Activated CD8-positive, alpha-beta memory T cell treated with anti-CD3 and anti-CD28 coated beads for 36 hours (primary cell): ENCODE results near the gene APCDD1. TPM values are rescaled to one million over a fixed set of nuclear protein-coding genes. Genes with fewer than 3 reads are reported as not detected.

ENCODE experiments used
- CTCF ChIA-PET: fragments of 350-600 bp; sonication (Branson Sonifier 250); formaldehyde crosslinking; loops from one replicate; lab custom pipeline; 2021; ENCODE audit warnings: antibody characterized with exemption; lab: Charles Lee
- POLR2A ChIA-PET: fragments of 350-600 bp; sonication (Branson Sonifier 250); formaldehyde crosslinking; loops from one replicate; lab custom pipeline; 2021; ENCODE audit warnings: antibody characterized with exemption; lab: Charles Lee
- total RNA-seq, 2 experiments: library from RNA; stranded (reverse); gene quantifications; one replicate each; pipeline ENCODE4 v1.2.3, GENCODE V29; 2021

Gene APCDD1
- total RNA-seq, 2 experiments from 2014 or later, result not detected

GRCh38 chr18:10424585-10425307 is 29.7 kb upstream of the APCDD1 start:
- CTCF ChIA-PET, result no interaction called here
- POLR2A ChIA-PET, result no interaction called here

- ChIA-PET CTCF (interaction anchor here (0.8 to 1.5 kb wide), 2 partner anchors 9 to 10 kb away, joined by 3 read pairs; no protein-coding TSS in a partner anchor), POLR2A (no interaction called here)
Measured at GRCh38 chr18:10430677-10431076, 23.8 kb upstream of the APCDD1 start.

- ChIA-PET POLR2A (no interaction called here), CTCF (interaction anchor here (0.8 kb wide), 1 partner anchor 9 kb away, joined by 3 read pairs; no protein-coding TSS in a partner anchor)
Measured at GRCh38 chr18:10431680-10432079, 22.8 kb upstream of the APCDD1 start.

DNA sequence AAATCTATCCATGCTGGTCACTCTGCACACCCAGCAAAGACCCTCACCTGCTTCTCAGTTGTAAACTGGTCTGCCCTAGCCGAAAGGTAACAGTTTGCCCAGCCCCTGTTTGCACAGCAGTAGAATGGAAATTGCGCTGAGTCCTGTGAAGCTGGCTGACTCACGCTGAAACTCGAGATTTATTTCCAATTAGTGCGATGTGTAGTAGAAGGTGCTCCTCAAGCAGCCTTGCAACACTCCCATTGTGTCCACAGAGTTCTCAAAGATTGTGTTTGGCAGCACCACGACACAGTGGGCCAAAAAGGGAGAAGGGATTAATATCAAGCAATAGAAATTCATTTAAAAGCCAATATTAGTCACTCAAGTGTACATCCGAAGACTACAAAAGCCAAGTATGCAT is 21.7 kb upstream of the APCDD1 start:
- POLR2A ChIA-PET, result no interaction called here

GRCh38 chr18:10436160-10436559 is 18.3 kb upstream of the APCDD1 start:
- POLR2A ChIA-PET, result no interaction called here
- CTCF ChIA-PET, result no interaction called here

More for the DNA sequence above, 21.7 kb upstream of the APCDD1 start:
- CTCF ChIA-PET, result no interaction called here

DNA sequence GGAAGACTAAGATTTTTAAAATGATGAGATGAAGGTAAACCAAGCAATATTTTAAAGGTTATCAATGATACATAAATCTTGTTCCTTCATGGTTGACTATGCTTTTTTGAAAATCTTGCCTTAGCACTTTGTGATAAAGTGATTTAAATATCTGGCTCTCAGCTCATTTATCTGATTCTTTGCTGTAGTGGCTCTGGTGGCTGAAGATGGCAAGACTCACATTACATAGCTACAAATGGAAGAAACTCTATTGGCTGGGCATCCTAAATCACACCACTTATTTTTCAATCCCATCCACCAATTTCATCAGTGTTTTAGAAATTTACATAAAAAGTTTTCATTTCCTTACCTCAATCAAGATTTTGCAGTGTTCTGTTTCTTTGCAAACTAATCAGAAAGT is 16.6 kb upstream of the APCDD1 start:
- CTCF ChIA-PET, result interaction anchor here (1.1 kb wide), 1 partner anchor 16 kb away, joined by 4 read pairs; no protein-coding TSS in a partner anchor
- POLR2A ChIA-PET, result no interaction called here

GRCh38 chr18:10439898-10440297 is 14.5 kb upstream of the APCDD1 start:
- CTCF ChIA-PET, result interaction anchor here (1.0 kb wide), 1 partner anchor 10 kb away, joined by 3 read pairs; no protein-coding TSS in a partner anchor
- POLR2A ChIA-PET, result no interaction called here

DNA sequence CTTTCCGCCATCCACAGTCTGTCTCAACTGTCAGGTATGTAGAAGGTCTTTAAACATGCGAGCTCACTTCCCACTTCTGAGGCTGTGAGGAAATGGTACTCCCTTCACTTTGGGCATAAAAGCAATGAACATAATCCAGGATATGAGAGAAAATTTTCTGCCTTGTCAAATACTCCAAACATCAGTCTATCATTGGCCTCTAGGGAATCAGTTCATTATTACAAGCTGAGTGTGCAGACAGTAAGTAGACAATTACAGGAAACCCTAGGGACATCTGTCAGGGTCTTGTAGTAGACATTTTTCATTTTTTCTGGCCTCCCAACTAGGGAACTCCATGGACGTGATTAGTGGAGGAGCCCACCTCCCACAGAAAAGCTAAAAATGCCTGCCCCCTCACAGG is 13.6 kb upstream of the APCDD1 start:
- POLR2A ChIA-PET, result no interaction called here
- CTCF ChIA-PET, result interaction anchor here (1.0 kb wide), 1 partner anchor 10 kb away, joined by 3 read pairs; no protein-coding TSS in a partner anchor

DNA sequence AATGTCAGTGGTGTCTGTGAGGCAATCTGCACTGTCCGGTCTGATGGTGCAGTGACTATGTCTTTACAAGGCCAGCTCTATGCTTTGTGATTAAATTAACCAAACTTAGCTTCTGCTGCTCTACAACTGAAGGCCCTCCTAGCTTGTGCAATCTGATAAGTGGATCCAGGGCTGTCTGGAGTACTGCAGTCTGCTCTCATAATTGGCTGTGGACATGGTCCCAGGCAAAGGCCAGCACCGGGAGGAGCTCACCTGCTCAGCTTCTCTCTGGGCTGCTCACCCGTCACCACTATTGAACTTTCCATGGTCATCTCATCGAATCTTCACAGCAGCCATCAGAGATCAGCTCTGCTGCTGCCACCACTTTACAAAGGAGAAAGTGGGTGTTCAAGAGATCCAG is 13.0 kb upstream of the APCDD1 start:
- ChIA-PET CTCF (interaction anchor here (1.0 kb wide), 1 partner anchor 10 kb away, joined by 3 read pairs; no protein-coding TSS in a partner anchor), POLR2A (no interaction called here)

- POLR2A ChIA-PET, result no interaction called here
- CTCF ChIA-PET, result no interaction called here
Measured at GRCh38 chr18:10442551-10442971, 11.9 kb upstream of the APCDD1 start.

DNA sequence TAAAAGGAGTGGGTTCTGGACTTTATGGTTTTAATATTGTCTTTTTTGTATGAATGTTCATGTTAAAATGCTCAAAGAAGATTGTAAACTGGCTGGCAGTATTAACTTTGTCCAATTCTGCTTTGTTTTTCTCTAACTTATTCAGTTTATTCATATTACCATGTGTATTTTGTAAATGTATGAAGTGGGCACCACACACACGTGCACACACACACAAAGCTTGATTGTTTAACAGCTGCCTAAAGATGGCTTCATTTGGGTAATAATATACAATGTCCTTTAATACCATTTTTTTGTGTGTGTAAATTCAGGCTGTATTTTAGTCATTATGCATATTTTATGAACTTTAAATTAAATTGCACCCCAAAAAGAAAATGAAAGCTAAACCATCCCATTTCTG is 11.4 kb upstream of the APCDD1 start:
- CTCF ChIA-PET, result no interaction called here
- POLR2A ChIA-PET, result no interaction called here

GRCh38 chr18:10444314-10445006 is 10.0 kb upstream of the APCDD1 start:
- CTCF ChIA-PET, result no interaction called here
- POLR2A ChIA-PET, result no interaction called here

GRCh38 chr18:10449396-10449795 is 5.0 kb upstream of the APCDD1 start:
- ChIA-PET POLR2A (no interaction called here), CTCF (interaction anchor here (0.5 kb wide), 1 partner anchor 303 kb away, joined by 3 read pairs; no protein-coding TSS in a partner anchor)

GRCh38 chr18:10450986-10451385 is 3.4 kb upstream of the APCDD1 start:
- POLR2A ChIA-PET, result no interaction called here
- CTCF ChIA-PET, result no interaction called here

DNA sequence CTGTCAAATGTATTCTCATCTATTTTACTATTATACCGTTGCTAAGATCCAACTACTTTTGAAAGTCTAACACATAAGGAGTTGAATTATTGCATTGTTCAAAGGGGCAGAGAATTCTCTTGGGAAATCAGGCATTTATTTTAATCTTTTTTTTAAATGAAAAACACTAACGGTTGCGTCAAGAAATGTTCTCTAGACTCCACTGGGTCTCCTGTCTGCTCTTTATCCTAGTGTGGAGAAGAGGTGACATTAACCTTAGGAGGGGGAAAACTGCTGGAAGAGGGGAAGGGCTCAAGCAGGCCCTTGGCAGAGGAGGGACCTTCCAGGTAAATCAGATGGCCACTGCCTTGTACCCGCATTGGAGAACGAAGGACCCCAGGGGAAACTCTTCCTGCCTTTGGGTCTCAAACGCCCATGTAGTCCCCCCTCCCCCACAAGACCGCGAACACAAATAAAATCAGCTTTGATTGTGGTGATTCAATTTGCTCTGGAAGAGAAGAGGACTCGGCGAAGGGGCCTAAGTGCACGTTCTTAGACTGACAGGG is 1.1 kb upstream of the APCDD1 start:
- CTCF ChIA-PET, result no interaction called here
- POLR2A ChIA-PET, result no interaction called here

- ChIA-PET POLR2A (no interaction called here), CTCF (no interaction called here)
Measured at GRCh38 chr18:10454681-10455557, 484 bp downstream of the APCDD1 start.

DNA sequence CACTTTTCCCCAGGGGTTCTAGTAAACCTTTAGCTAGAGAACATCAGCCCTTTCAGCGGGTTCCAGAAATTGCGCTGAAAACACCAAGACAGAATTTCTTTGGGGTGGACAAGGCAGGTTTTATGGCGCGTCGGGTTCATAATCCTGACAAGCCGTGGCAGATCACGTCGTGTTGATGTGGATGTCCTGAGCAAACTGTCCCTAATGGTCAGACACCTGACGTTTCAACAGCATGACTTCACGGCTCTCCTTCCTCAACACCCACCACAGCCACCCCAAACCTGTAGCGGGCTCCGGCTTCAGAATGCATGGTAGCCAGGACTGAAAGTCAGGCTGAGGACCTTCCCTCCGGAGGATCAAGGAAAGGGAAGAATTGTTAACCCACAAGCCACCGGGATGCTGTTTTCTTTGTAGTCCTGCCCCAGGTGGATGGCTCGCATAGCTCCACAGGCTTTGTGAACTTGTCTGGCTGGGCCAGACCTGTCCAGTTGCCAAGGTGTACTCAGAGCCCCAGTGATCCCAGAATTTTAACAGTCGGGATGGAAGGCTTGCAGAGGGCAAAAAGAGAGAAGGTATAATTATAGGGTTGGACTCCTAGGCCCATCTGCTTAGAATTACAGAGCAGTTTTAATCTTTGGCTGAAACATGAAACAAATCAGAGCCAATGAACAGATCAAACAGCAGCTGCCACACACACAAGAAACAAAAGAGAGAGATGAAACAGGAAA is 1.5 kb downstream of the APCDD1 start:
- POLR2A ChIA-PET, result no interaction called here
- CTCF ChIA-PET, result no interaction called here

DNA sequence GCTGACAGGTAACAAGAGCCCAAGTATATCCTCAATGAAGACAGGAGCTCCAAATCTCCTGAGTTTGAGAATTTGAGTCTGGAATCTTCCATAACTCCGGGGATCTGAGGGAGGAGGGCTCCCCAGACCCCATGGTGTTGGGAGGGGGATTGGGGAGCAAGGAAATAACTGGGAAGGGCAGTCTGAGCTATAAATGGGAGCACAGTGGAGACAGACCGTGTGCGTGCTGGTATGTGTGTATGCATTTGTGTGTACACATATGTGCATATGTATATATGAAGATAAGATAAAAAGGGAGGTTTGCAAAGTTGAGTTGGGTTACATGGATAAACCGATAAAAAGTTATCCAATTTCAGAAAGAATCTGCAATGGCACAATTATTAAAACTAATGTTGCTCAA is 2.3 kb downstream of the APCDD1 start:
- POLR2A ChIA-PET, result no interaction called here

GRCh38 chr18:10457128-10457527 is 2.7 kb downstream of the APCDD1 start:
- POLR2A ChIA-PET, result no interaction called here
- CTCF ChIA-PET, result no interaction called here

More for the DNA sequence above, 2.3 kb downstream of the APCDD1 start:
- CTCF ChIA-PET, result no interaction called here
